GM21737 (cell line): ENCODE measurements around the gene NUP62.
A peak's percentile ranks its signal among the peaks of the same experiment; 100 is the strongest.
"Not testable (repeated sequence)": the region's sequence is repeated elsewhere in the genome, so short reads cannot be mapped to it uniquely, and the experiment has no call there.

Experiments used
- ATAC-seq: cut with Tn5 transposase; IDR thresholded peaks from one replicate; pipeline ENCODE4 v1.9.1; 2021; ENCODE audit warnings: mild to moderate bottlenecking, moderate library complexity; ENCODE audit not compliant: unreplicated experiment

The NUP62 gene, protein sequence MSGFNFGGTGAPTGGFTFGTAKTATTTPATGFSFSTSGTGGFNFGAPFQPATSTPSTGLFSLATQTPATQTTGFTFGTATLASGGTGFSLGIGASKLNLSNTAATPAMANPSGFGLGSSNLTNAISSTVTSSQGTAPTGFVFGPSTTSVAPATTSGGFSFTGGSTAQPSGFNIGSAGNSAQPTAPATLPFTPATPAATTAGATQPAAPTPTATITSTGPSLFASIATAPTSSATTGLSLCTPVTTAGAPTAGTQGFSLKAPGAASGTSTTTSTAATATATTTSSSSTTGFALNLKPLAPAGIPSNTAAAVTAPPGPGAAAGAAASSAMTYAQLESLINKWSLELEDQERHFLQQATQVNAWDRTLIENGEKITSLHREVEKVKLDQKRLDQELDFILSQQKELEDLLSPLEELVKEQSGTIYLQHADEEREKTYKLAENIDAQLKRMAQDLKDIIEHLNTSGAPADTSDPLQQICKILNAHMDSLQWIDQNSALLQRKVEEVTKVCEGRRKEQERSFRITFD

GRCh38 chr19:49929121-49929610 lies at the start of gene NUP62, which contains the start of gene ATF5:
Gene NUP62 (minus strand): TSS chr19:49929504. CDS start chr19:49909807, 19,697 bp downstream.
Gene ATF5 (plus strand): TSS chr19:49929205. CDS start chr19:49930851, 1,646 bp downstream.
- ATAC-seq, result peak; percentile 39

GRCh38 chr19:49978324-49978723 lies 49.0 kb upstream of the NUP62 start:
- no peak for ATAC-seq

GRCh38 chr19:49977881-49978280 lies 48.6 kb upstream of the NUP62 start:
- ATAC-seq, result no peak

GRCh38 chr19:49977076-49977475 lies 47.8 kb upstream of the NUP62 start:
- no peak for ATAC-seq

DNA sequence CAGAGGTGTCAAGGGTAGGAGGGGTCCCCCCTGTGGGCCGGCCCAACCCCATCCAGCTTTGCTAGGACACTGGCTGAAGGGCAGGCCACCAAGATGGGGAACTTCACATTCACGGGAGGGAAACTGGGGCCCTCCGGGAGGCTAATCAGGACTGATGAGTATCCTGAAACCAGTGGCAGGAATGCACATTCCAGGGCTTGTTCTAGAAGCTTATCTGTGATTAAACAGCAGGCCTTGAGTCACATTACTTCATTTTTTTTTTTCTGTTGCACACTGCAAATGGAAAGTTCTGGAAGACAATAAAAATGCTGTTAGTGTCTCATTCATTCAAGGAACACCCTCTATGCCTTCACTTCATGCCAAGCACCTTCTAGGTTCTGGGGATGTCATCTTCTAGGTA lies 47.2 kb upstream of the NUP62 start:
- ATAC-seq, result no peak

DNA sequence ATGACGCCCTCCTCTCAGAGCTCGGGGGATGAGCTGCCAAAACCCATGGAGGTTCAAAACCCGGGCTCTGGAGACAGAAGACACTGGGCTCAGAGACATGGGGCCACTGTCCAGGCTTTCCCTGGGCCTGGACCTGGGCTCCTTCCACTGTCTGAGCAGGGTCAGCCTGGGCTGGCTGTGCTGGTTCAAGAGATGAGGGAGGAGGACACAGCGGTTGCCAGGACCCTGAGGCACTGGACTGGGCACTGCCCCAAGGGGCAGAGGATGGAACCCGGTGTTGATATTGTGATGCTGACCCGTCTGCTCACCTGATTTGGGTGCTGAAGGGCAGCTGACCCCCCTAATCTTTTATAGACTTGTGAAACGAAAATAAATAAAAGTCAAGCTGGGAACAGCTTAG lies 45.7 kb upstream of the NUP62 start:
- no peak for ATAC-seq

DNA sequence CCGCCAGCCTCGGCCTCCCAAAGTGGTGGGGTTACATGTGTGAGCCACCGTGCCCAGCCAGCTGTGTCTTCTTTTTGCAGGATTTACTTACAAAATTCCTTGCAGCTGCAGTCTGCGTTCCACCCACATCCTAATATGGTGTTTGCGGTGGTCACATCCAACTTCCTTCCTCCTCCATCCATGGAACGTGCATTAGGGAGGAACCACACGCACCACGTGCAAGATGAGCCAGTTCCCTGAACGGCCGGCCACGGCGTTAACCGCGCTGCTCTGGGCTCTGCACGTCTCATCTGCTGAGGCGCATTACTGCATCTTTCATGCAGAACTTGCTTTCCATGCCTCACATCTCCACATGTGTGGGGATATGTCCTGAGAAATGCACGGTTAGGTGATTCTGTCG lies 44.7 kb upstream of the NUP62 start:
- ATAC-seq, result no peak

GRCh38 chr19:49972841-49973240 lies 43.5 kb upstream of the NUP62 start:
- no peak for ATAC-seq

DNA sequence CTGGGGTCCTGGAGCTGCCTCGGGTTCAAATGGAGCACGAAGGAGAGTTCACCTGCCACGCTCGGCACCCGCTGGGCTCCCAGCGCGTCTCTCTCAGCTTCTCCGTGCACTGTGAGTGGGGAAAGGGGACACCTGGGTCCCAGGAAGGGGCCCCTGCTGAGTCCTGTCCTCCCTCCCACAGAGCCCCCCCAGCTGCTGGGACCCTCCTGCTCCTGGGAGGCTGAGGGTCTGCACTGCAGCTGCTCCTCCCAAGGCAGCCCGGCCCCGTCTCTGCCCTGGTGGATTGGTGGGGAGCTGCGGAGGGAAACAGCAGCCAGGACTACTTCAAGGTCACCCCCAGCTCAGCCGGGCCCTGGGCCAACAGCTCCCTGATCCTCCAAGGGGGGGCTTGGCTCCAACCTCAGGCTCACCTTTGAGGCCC lies 42.7 kb upstream of the NUP62 start:
- ATAC-seq, result no peak

DNA sequence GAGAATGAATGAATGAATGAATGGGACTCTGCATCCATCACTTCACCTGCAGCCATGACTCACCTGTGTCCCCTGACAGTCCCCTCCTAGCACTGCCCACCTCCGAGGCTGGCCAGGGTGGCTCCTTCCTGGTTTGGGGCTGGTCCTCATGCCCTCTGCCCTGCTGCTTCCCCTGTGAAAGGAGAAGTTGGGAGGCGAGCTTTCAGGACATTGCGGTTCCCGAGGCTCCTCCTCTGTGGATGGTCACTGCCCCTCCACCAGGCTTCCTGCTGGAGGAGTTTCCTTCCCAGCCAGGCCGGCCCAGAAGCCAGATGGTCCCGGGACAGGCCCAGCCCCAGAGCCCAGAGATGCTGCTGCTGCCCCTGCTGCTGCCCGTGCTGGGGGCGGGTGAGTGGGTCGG lies 40.1 kb upstream of the NUP62 start:
- ATAC-seq, result not testable (repeated sequence)

- no peak for ATAC-seq
Measured at GRCh38 chr19:49968279-49968922, 39.1 kb upstream of the NUP62 start.

DNA sequence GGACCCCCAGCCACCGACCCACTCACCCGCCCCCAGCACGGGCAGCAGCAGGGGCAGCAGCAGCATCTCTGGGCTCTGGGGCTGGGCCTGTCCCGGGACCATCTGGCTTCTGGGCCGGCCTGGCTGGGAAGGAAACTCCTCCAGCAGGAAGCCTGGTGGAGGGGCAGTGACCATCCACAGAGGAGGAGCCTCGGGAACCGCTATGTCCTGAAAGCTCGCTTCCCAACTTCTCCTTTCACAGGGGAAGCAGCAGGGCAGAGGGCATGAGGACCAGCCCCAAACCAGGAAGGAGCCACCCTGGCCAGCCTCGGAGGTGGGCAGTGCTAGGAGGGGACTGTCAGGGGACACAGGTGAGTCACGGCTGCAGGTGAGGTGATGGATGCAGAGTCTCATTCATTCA lies 31.7 kb upstream of the NUP62 start, which contains the start of gene SIGLEC11:
Gene SIGLEC11, minus strand, starts transcription at position 193 of the 400 bp plus-strand sequence. Its CDS starts 91 bp downstream, at position 102.
- not testable (repeated sequence) for ATAC-seq

- ATAC-seq, result not testable (repeated sequence)
Measured at GRCh38 chr19:49959892-49960291, 30.6 kb upstream of the NUP62 start.

- not testable (repeated sequence) for ATAC-seq
Measured at GRCh38 chr19:49958596-49958995, 29.3 kb upstream of the NUP62 start.

- not testable (repeated sequence) for ATAC-seq
Measured at GRCh38 chr19:49958144-49958543, 28.8 kb upstream of the NUP62 start.

DNA sequence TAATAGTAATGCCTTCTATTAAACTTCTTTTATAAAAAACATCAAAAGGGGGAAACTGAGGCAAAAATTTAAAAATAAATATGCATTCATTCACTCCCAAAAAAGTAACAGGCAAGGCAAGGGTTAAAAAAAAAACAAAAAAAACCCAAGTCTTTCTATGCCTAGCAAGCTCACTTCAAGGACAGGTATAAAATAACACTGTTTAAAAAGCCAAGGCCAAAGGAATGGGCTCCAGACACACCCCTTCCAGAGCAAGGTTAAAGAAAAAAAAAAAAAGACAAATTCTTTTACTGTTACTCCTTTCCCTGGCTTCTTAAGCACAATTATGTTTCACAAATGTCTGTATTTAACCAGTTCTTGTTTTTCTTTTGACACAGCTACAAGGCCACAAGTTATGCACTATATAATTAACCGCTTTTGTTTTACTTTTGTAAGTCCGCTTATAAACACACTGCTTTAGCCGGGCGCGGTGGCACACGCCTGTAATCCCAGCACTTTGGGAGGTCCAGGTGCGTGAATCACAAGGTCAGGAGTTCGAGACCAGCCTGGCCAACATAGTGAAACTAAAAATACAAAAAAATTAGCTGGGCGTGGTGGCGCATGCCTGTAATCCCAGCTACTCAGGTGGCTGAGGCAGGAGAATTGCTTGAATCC lies 28.1 kb upstream of the NUP62 start:
- ATAC-seq, result no peak

- ATAC-seq, result no peak
Measured at GRCh38 chr19:49956115-49956495, 26.8 kb upstream of the NUP62 start.

DNA sequence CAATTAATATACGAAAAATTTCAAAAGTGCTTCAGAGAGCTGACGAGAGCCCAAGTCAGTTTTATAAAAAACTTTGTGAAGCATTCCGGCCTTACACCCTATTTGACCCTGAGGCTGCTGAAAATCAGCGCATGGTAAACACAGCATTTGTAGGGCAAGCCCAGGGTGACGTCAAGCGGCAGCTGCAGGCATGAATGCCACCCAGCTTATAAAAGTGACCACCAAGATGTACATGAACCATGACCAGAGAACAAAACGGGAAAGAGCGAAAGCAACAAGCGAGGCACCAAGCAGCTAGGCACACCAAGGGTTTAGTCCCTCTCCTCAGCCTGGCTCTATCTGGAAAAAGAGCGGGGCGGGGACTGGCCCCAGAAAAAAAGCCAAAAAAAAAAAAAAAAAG lies 25.6 kb upstream of the NUP62 start:
- no peak for ATAC-seq

DNA sequence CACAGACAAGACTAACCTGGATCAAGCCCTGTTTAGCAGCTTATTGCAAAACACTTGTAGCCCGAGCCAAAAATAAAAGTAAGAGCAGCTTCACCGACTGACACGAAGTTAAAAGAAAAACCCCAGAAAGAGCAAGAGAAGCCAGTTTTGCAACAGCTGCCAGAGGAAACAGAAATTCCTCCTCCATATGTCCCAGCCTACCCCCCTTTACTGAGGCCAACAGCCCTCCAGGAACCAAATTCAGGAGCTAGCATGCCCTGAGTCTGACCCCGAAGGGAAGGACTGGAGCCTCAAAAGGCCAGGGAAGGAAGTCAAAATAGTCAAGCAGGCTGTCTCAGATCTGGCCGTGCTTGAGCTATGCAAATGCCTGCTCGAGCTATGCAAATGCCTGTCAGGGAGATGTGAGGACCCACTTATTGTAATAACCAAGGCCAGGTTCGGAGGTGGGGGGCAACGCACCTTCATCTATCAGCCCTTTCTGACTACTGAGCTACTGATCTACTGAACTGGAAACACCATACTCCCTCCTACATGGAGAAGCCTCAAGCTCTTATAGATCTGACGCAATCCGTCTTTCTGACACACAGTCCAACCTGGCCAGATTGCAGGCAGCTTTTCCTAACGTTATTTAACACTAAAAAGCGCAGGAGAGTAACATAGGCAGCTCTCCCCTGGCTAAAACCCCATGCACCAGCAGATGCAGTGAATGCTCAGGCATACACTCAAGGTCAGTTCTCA lies 25.0 kb upstream of the NUP62 start:
- no peak for ATAC-seq

DNA sequence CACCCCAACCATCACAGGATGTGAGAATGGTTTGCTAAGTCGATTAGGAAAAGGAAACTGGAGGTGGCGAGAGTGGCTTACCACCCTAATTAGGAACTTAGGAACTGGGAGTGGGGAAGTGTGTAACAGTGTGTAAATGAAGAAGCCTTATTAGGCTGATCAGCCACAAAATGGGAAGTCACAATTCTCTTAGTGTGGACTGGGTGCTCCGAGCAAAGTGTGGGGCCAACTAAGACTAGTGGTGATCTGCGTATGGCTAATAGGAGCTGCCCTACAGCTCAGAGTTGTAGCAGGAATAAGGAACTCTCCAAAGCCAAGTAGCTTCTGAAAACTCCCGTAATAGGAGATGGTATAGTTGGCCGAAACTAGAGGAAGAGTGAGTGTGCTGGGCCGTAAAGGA lies 24.1 kb upstream of the NUP62 start:
- ATAC-seq, result no peak
